ENCODE results near the gene ZMYND12.

Gene ZMYND12

GRCh38 chr1:42429603-42430002 lies 26.2 kb downstream of the ZMYND12 start:
- Mint-ChIP-seq H3K27me3 (ENCODE audit: low read depth) (peaks cover 5% of the 10 kb centered on the region), H3K27ac (no peak overlapping the region), H3K4me3 (no peak overlapping the region), H3K9me3 (no peaks in the 10 kb centered on the region), H3K36me3 (ENCODE audit: low read depth) (no peaks in the 10 kb centered on the region), H3K4me1 (ENCODE audit: low read depth) (peaks cover 2% of the 10 kb centered on the region)

- Mint-ChIP-seq H3K36me3 (ENCODE audit: low read depth) (no peaks in the 10 kb centered on the region), H3K27me3 (ENCODE audit: low read depth) (no peaks in the 10 kb centered on the region), H3K9me3 (no peaks in the 10 kb centered on the region), H3K4me3 (no peak overlapping the region), H3K4me1 (ENCODE audit: low read depth) (peaks cover 2% of the 10 kb centered on the region), H3K27ac (no peak overlapping the region)
Measured at GRCh38 chr1:42427240-42427639, 28.6 kb downstream of the ZMYND12 start.

GRCh38 chr1:42424201-42424600 lies 31.6 kb downstream of the ZMYND12 start:
- Mint-ChIP-seq H3K27ac (no peak overlapping the region), H3K36me3 (ENCODE audit: low read depth) (no peaks in the 10 kb centered on the region), H3K9me3 (no peaks in the 10 kb centered on the region), H3K27me3 (ENCODE audit: low read depth) (no peaks in the 10 kb centered on the region), H3K4me1 (ENCODE audit: low read depth) (no peaks in the 10 kb centered on the region), H3K4me3 (no peak overlapping the region)

- Mint-ChIP-seq H3K36me3 (ENCODE audit: low read depth) (no peaks in the 10 kb centered on the region), H3K27me3 (ENCODE audit: low read depth) (no peaks in the 10 kb centered on the region), H3K9me3 (no peaks in the 10 kb centered on the region), H3K4me1 (ENCODE audit: low read depth) (no peaks in the 10 kb centered on the region), H3K27ac (no peak overlapping the region), H3K4me3 (no peak overlapping the region)
Measured at GRCh38 chr1:42423681-42424080, 32.1 kb downstream of the ZMYND12 start.

- no peaks in the 10 kb centered on the region for H3K4me1 Mint-ChIP-seq (ENCODE audit: low read depth)
- no peaks in the 10 kb centered on the region for H3K36me3 Mint-ChIP-seq (ENCODE audit: low read depth)
- H3K27me3 Mint-ChIP-seq (ENCODE audit: low read depth): no peaks in the 10 kb centered on the region
- no peak overlapping the region for H3K4me3 Mint-ChIP-seq
- no peak overlapping the region for H3K27ac Mint-ChIP-seq
- no peaks in the 10 kb centered on the region for H3K9me3 Mint-ChIP-seq
Measured at GRCh38 chr1:42422737-42423136, 33.1 kb downstream of the ZMYND12 start.

GRCh38 chr1:42420911-42421585 lies 34.8 kb downstream of the ZMYND12 start:
- H3K4me1 Mint-ChIP-seq (ENCODE audit: low read depth): no peaks in the 10 kb centered on the region
- no peaks in the 10 kb centered on the region for H3K27me3 Mint-ChIP-seq (ENCODE audit: low read depth)
- H3K36me3 Mint-ChIP-seq (ENCODE audit: low read depth): no peaks in the 10 kb centered on the region
- no peak overlapping the region for H3K4me3 Mint-ChIP-seq
- H3K27ac Mint-ChIP-seq: no peak overlapping the region
- H3K9me3 Mint-ChIP-seq: no peaks in the 10 kb centered on the region

GRCh38 chr1:42420121-42420520 lies 35.7 kb downstream of the ZMYND12 start:
- Mint-ChIP-seq H3K36me3 (ENCODE audit: low read depth) (no peaks in the 10 kb centered on the region), H3K27ac (no peak overlapping the region), H3K9me3 (no peaks in the 10 kb centered on the region), H3K4me1 (ENCODE audit: low read depth) (no peaks in the 10 kb centered on the region), H3K27me3 (ENCODE audit: low read depth) (no peaks in the 10 kb centered on the region), H3K4me3 (no peak overlapping the region)

GRCh38 chr1:42419126-42419821 lies 36.5 kb downstream of the ZMYND12 start:
- no peaks in the 10 kb centered on the region for H3K4me1 Mint-ChIP-seq (ENCODE audit: low read depth)
- no peaks in the 10 kb centered on the region for H3K9me3 Mint-ChIP-seq
- H3K27me3 Mint-ChIP-seq (ENCODE audit: low read depth): no peaks in the 10 kb centered on the region
- H3K4me3 Mint-ChIP-seq: no peak overlapping the region
- H3K36me3 Mint-ChIP-seq (ENCODE audit: low read depth): peaks cover 2% of the 10 kb centered on the region
- H3K27ac Mint-ChIP-seq: no peak overlapping the region

GRCh38 chr1:42418516-42418915 lies 37.3 kb downstream of the ZMYND12 start:
- no peak overlapping the region for H3K4me3 Mint-ChIP-seq
- H3K4me1 Mint-ChIP-seq (ENCODE audit: low read depth): no peaks in the 10 kb centered on the region
- no peaks in the 10 kb centered on the region for H3K9me3 Mint-ChIP-seq
- H3K27me3 Mint-ChIP-seq (ENCODE audit: low read depth): no peaks in the 10 kb centered on the region
- peaks cover 2% of the 10 kb centered on the region for H3K36me3 Mint-ChIP-seq (ENCODE audit: low read depth)
- no peak overlapping the region for H3K27ac Mint-ChIP-seq

GRCh38 chr1:42417166-42417565 lies 38.7 kb downstream of the ZMYND12 start:
- H3K9me3 Mint-ChIP-seq: no peaks in the 10 kb centered on the region
- no peaks in the 10 kb centered on the region for H3K4me1 Mint-ChIP-seq (ENCODE audit: low read depth)
- no peak overlapping the region for H3K27ac Mint-ChIP-seq
- no peak overlapping the region for H3K4me3 Mint-ChIP-seq
- H3K27me3 Mint-ChIP-seq (ENCODE audit: low read depth): no peaks in the 10 kb centered on the region
- H3K36me3 Mint-ChIP-seq (ENCODE audit: low read depth): peaks cover 5% of the 10 kb centered on the region

GRCh38 chr1:42414551-42415496 lies 41.0 kb downstream of the ZMYND12 start:
- Mint-ChIP-seq H3K27ac (no peak overlapping the region), H3K36me3 (ENCODE audit: low read depth) (peaks cover 7% of the 10 kb centered on the region), H3K4me1 (ENCODE audit: low read depth) (no peaks in the 10 kb centered on the region), H3K27me3 (ENCODE audit: low read depth) (no peaks in the 10 kb centered on the region), H3K4me3 (no peak overlapping the region), H3K9me3 (no peaks in the 10 kb centered on the region)

GRCh38 chr1:42403880-42404400 lies 51.9 kb downstream of the ZMYND12 start:
- no peaks in the 10 kb centered on the region for H3K9me3 Mint-ChIP-seq
- H3K36me3 Mint-ChIP-seq (ENCODE audit: low read depth): peaks cover 3% of the 10 kb centered on the region
- H3K27me3 Mint-ChIP-seq (ENCODE audit: low read depth): no peaks in the 10 kb centered on the region
- no peaks in the 10 kb centered on the region for H3K4me1 Mint-ChIP-seq (ENCODE audit: low read depth)
- H3K27ac Mint-ChIP-seq: no peak overlapping the region
- no peak overlapping the region for H3K4me3 Mint-ChIP-seq

GRCh38 chr1:42399315-42400100 lies 56.3 kb downstream of the ZMYND12 start:
- Mint-ChIP-seq H3K27me3 (ENCODE audit: low read depth) (no peaks in the 10 kb centered on the region), H3K36me3 (ENCODE audit: low read depth) (no peaks in the 10 kb centered on the region), H3K4me1 (ENCODE audit: low read depth) (no peaks in the 10 kb centered on the region), H3K9me3 (no peaks in the 10 kb centered on the region), H3K27ac (no peak overlapping the region), H3K4me3 (no peak overlapping the region)
